OCI-LY1 (cell line): ENCODE measurements around the gene C9orf40.

Experiments used
- H2AFZ ChIP-seq: fragments of 200-600 bp; sonication (generic), shearing (Covaris generic); 2 replicates; pipeline ENCODE4 v1.6.0; 2014; ENCODE audit warnings: antibody characterized with exemption, mild to moderate bottlenecking, low read length
- H3F3A ChIP-seq: fragments of 200-600 bp; sonication (generic), shearing (Covaris generic); 2 replicates; pipeline ENCODE4 v1.6.0; 2014; ENCODE audit warnings: mild to moderate bottlenecking, antibody characterized with exemption, low read length, moderate library complexity; ENCODE audit not compliant: insufficient read depth
- H3K27ac ChIP-seq: fragments of 200-600 bp; sonication (generic); 2 replicates; pipeline ENCODE4 v1.5.1; 2014; ENCODE audit warnings: low read length, mixed run types, mild to moderate bottlenecking, low read depth; ENCODE audit not compliant: poor library complexity, severe bottlenecking
- H3K27me3 ChIP-seq: fragments of 200-600 bp; sonication (generic); 2 replicates; pipeline ENCODE4 v1.6.0; 2014; ENCODE audit warnings: antibody characterized with exemption, mild to moderate bottlenecking, low read length, moderate library complexity; ENCODE audit not compliant: insufficient read depth
- H3K36me3 ChIP-seq: fragments of 200-600 bp; sonication (generic); 2 replicates; pipeline ENCODE4 v1.6.1; 2014; ENCODE audit warnings: mild to moderate bottlenecking, antibody characterized with exemption, low read length, moderate library complexity, mixed read lengths; ENCODE audit not compliant: insufficient read depth
- H3K4me1 ChIP-seq: fragments of 200-600 bp; sonication (generic); 2 replicates; pipeline ENCODE4 v1.5.1; 2014; ENCODE audit warnings: mild to moderate bottlenecking, low read length, moderate library complexity; ENCODE audit not compliant: insufficient read depth, severe bottlenecking
- H3K4me2 ChIP-seq: fragments of 200-600 bp; sonication (generic), shearing (Covaris generic); 2 replicates; pipeline ENCODE4 v1.6.1; 2014; ENCODE audit warnings: low read length
- H3K4me3 ChIP-seq: fragments of 200-600 bp; sonication (generic); 2 replicates; pipeline ENCODE4 v1.5.1; 2014; ENCODE audit warnings: low read length, low read depth, mild to moderate bottlenecking, mixed read lengths; ENCODE audit not compliant: poor library complexity, severe bottlenecking
- H3K79me2 ChIP-seq: fragments of 200-600 bp; shearing (Covaris generic); 2 replicates; pipeline ENCODE4 v1.6.1; 2016; ENCODE audit warnings: mixed run types, low read length, mixed read lengths; ENCODE audit not compliant: insufficient read depth
- H3K9ac ChIP-seq: fragments of 200-600 bp; sonication (generic), shearing (Covaris generic); 2 replicates; pipeline ENCODE4 v1.6.1; 2014; ENCODE audit warnings: mild to moderate bottlenecking, low read length, mixed read lengths
- H3K9me2 ChIP-seq: fragments of 200-600 bp; sonication (generic), shearing (Covaris generic); 2 replicates; pipeline ENCODE4 v1.6.1; 2014; ENCODE audit warnings: low read depth, mild to moderate bottlenecking, low read length, mixed read lengths
- H3K9me3 ChIP-seq: fragments of 200-600 bp; shearing (Covaris generic); 2 replicates; pipeline ENCODE4 v1.6.1; 2014; ENCODE audit warnings: low read length, mixed read lengths
- H4K20me1 ChIP-seq: fragments of 200-600 bp; sonication (generic), shearing (Covaris generic); 2 replicates; pipeline ENCODE4 v1.6.0; 2016; ENCODE audit warnings: mild to moderate bottlenecking, low read length; ENCODE audit not compliant: insufficient read depth
- EZH2 ChIP-seq: fragments of 200-600 bp; sonication (generic), shearing (Covaris generic); IDR thresholded peaks from 2 replicates; pipeline ENCODE4 v1.8.0; 2017; ENCODE audit warnings: borderline replicate concordance, mixed run types, mild to moderate bottlenecking, antibody characterized with exemption, low read length, moderate library complexity, mixed read lengths
- TF ChIP-seq, protein P1 (sequence below): fragments of 200-600 bp; sonication (generic), shearing (Covaris generic); IDR thresholded peaks from 2 replicates; pipeline ENCODE4 v1.5.1; 2017; ENCODE audit warnings: mild to moderate bottlenecking, antibody characterized with exemption, low read length, moderate library complexity, mixed read lengths

Gene C9orf40

DNA sequence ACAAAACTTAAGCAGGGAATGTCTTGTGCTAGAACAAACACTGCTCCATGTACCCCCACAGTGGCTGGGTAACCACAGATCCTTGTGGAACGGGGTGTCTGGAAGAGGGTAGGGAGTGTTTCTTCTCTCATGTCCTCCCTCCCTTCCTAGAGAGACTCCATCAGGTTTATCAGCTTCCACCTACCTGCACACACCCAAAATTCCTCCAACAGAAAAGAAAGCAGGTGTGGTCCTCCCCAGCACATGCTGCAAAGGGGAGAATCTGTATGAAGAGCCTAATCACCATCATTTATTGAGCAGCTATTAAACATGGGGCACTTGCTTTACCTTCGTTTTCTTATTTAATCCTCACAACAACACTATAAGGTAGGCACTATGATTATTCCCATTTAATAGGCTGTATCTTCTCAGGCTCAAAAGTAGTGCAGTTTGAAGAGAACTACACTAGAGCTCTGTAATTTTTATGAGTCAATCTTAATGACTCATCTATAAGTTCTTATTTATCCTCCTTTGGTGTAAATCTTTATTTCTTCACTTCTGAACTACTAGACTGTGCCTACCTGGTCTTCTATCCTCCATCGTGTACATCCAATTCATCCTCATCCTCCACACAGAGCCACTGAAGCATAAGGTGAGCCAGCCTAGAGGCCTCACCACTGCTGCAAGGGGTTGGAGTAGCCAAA lies 31.6 kb downstream of the C9orf40 start:
- H3K4me3 ChIP-seq = no peak overlapping the region
- TF ChIP-seq, protein P1, sequence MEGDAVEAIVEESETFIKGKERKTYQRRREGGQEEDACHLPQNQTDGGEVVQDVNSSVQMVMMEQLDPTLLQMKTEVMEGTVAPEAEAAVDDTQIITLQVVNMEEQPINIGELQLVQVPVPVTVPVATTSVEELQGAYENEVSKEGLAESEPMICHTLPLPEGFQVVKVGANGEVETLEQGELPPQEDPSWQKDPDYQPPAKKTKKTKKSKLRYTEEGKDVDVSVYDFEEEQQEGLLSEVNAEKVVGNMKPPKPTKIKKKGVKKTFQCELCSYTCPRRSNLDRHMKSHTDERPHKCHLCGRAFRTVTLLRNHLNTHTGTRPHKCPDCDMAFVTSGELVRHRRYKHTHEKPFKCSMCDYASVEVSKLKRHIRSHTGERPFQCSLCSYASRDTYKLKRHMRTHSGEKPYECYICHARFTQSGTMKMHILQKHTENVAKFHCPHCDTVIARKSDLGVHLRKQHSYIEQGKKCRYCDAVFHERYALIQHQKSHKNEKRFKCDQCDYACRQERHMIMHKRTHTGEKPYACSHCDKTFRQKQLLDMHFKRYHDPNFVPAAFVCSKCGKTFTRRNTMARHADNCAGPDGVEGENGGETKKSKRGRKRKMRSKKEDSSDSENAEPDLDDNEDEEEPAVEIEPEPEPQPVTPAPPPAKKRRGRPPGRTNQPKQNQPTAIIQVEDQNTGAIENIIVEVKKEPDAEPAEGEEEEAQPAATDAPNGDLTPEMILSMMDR = no peak
- no peak for TF ChIP-seq EZH2

DNA sequence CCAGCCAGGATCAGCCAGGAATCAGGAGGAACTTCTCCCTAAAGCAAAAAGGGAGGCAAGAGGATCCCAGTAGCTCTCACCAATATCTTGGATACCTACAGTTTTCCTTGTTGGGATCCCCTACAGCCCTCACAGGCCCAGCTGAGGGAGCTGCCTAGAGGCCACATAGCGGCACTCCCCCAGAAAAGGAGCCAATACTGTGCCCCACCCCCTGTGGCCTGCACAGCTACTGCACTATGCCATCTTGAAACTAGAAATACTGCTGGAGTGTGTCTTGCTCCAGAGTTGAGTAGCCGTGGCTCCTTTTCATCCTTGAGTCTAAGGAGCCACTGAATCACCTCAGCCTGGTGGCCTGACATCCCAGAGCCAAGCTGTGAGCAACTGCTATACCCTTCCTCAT lies 42.7 kb downstream of the C9orf40 start:
- TF ChIP-seq, protein P1 = no peak
- TF ChIP-seq EZH2 = no peak

More for the DNA sequence above, 31.6 kb downstream of the C9orf40 start:
- Histone ChIP-seq H3K4me2 (no peak overlapping the region), H3F3A (no peaks in the 10 kb centered on the region), H3K27ac (no peak overlapping the region), H3K27me3 (no peaks in the 10 kb centered on the region), H4K20me1 (no peaks in the 10 kb centered on the region), H2AFZ (no peak overlapping the region), H3K79me2 (no peaks in the 10 kb centered on the region), H3K9me3 (no peaks in the 10 kb centered on the region), H3K4me1 (no peaks in the 10 kb centered on the region), H3K36me3 (no peaks in the 10 kb centered on the region), H3K9me2 (no peaks in the 10 kb centered on the region), H3K9ac (no peak overlapping the region)

GRCh38 chr9:74908665-74909064 lies 44.0 kb downstream of the C9orf40 start:
- Histone ChIP-seq H2AFZ (no peak overlapping the region), H3K9me2 (no peaks in the 10 kb centered on the region), H3F3A (no peaks in the 10 kb centered on the region), H3K9me3 (no peaks in the 10 kb centered on the region), H3K36me3 (no peaks in the 10 kb centered on the region), H3K27me3 (no peaks in the 10 kb centered on the region; the same call in 1 of the 2 replicates), H4K20me1 (no peaks in the 10 kb centered on the region), H3K4me3 (no peak overlapping the region), H3K4me2 (no peak overlapping the region), H3K4me1 (no peaks in the 10 kb centered on the region), H3K9ac (no peak overlapping the region), H3K27ac (no peak overlapping the region), H3K79me2 (no peaks in the 10 kb centered on the region)
- TF ChIP-seq, protein P1 = no peak
- TF ChIP-seq EZH2 = no peak

More for the DNA sequence above, 42.7 kb downstream of the C9orf40 start:
- H3K27me3 ChIP-seq = no peaks in the 10 kb centered on the region; the same call in 1 of the 2 replicates
- H2AFZ ChIP-seq = no peak overlapping the region
- H4K20me1 ChIP-seq = no peaks in the 10 kb centered on the region
- H3K9me3 ChIP-seq = no peaks in the 10 kb centered on the region
- H3K36me3 ChIP-seq = no peaks in the 10 kb centered on the region
- no peaks in the 10 kb centered on the region for H3F3A ChIP-seq
- no peak overlapping the region for H3K4me2 ChIP-seq
- H3K27ac ChIP-seq = no peak overlapping the region
- H3K9ac ChIP-seq = no peak overlapping the region
- no peaks in the 10 kb centered on the region for H3K4me1 ChIP-seq
- H3K9me2 ChIP-seq = no peaks in the 10 kb centered on the region
- H3K4me3 ChIP-seq = no peak overlapping the region
- H3K79me2 ChIP-seq = no peaks in the 10 kb centered on the region
